ENCODE data around the gene TMEM267.

Gene TMEM267

GRCh38 chr5:43420241-43420640 is 63.4 kb downstream of the TMEM267 start:
- no peak for TF ChIP-seq CTCF (IDR thresholded peaks at IDR 0.05)

- no peak for TF ChIP-seq CTCF (IDR thresholded peaks at IDR 0.05)
These were observed 65.1 kb downstream of the TMEM267 start for GRCh38 chr5:43418561-43418960.

- no peak for TF ChIP-seq CTCF (IDR thresholded peaks at IDR 0.05)
These were observed 66.8 kb downstream of the TMEM267 start for GRCh38 chr5:43416803-43417394.

GRCh38 chr5:43415935-43416802 is 67.5 kb downstream of the TMEM267 start:
- TF ChIP-seq CTCF (IDR thresholded peaks at IDR 0.05): no peak

- TF ChIP-seq CTCF (IDR thresholded peaks at IDR 0.05): no peak
These were observed 69.7 kb downstream of the TMEM267 start for GRCh38 chr5:43413966-43414365.

GRCh38 chr5:43412644-43413043 is 71.0 kb downstream of the TMEM267 start:
- TF ChIP-seq CTCF (IDR thresholded peaks at IDR 0.05): no peak

GRCh38 chr5:43412156-43412555 is 71.5 kb downstream of the TMEM267 start, which contains the start of gene CCL28:
TSS of gene CCL28 (minus strand) at chr5:43412391. CDS start at chr5:43412316, 75 bp downstream.
- no peak for TF ChIP-seq CTCF (IDR thresholded peaks at IDR 0.05)

Data from LNCAP (cell line).